WTC11 (cell line): ENCODE data around the gene STK16.

ENCODE experiments used
- KAT7 ChIP-seq: sonication (generic); formaldehyde crosslinking; IDR thresholded peaks from 2 replicates; pipeline ENCODE4 v1.8.1; 2023; ENCODE audit warnings: missing genetic modification reagents, mild to moderate bottlenecking, borderline replicate concordance
- NR3C1 ChIP-seq: sonication (generic); formaldehyde crosslinking; conservative IDR thresholded peaks from 2 replicates; pipeline ENCODE4 v1.8.1; 2023; ENCODE audit warnings: low read depth, mild to moderate bottlenecking, missing genetic modification reagents
- ZNF121 ChIP-seq: sonication (generic); formaldehyde crosslinking; IDR thresholded peaks from 2 replicates; pipeline ENCODE4 v1.8.0; 2023; ENCODE audit warnings: missing genetic modification reagents
- ZNF263 ChIP-seq: sonication (generic); formaldehyde crosslinking; IDR thresholded peaks from 2 replicates; pipeline ENCODE4 v1.8.1; 2022; ENCODE audit warnings: low read depth, mild to moderate bottlenecking, moderate library complexity, missing genetic modification reagents
- TF ChIP-seq, protein P1 (sequence below): sonication (generic); formaldehyde crosslinking; IDR thresholded peaks from 2 replicates; pipeline ENCODE4 v1.8.1; 2022; ENCODE audit warnings: missing genetic modification reagents, borderline replicate concordance
- TF ChIP-seq, protein P2 (sequence below): sonication (generic); formaldehyde crosslinking; IDR thresholded peaks from 2 replicates; pipeline ENCODE4 v1.8.0; 2023; ENCODE audit warnings: missing genetic modification reagents
- TF ChIP-seq, protein P3 (sequence below): sonication (generic); formaldehyde crosslinking; IDR thresholded peaks from 2 replicates; pipeline ENCODE4 v1.8.1; 2022; ENCODE audit warnings: mild to moderate bottlenecking, moderate library complexity, missing genetic modification reagents
- TF ChIP-seq, protein P4 (sequence below): sonication (generic); formaldehyde crosslinking; IDR thresholded peaks from 2 replicates; pipeline ENCODE4 v1.8.1; 2022; ENCODE audit warnings: low read depth, missing genetic modification reagents, borderline replicate concordance
- TF ChIP-seq, protein P5 (sequence below): fragments of 200-600 bp; IDR thresholded peaks from 2 replicates; pipeline ENCODE4 v1.8.0; 2022; ENCODE audit warnings: antibody characterized with exemption
- TF ChIP-seq, protein P6 (sequence below): sonication (generic); formaldehyde crosslinking; IDR thresholded peaks from 2 replicates; pipeline ENCODE4 v1.8.0; 2023; ENCODE audit warnings: missing genetic modification reagents, mild to moderate bottlenecking, borderline replicate concordance

DNA sequence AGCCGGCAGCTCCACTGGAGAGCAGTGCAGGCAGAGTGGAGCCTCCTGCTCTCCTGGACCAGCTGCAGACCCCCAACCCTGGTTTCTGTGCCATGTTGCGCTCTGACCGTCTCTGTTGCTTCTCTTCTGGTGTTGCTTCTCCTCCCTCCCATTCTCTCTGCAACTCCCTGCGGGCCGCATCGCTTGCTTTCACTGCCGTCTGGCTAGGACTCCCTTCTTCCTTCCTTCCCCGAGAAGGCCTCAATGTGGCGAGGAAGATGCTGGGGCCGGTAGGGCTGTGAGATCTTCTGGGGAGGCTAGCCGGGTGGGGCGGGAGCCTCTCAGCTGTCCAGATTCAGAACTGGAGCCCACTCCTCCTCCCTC lies 40.1 kb downstream of the STK16 start:
- TF ChIP-seq, protein P1, sequence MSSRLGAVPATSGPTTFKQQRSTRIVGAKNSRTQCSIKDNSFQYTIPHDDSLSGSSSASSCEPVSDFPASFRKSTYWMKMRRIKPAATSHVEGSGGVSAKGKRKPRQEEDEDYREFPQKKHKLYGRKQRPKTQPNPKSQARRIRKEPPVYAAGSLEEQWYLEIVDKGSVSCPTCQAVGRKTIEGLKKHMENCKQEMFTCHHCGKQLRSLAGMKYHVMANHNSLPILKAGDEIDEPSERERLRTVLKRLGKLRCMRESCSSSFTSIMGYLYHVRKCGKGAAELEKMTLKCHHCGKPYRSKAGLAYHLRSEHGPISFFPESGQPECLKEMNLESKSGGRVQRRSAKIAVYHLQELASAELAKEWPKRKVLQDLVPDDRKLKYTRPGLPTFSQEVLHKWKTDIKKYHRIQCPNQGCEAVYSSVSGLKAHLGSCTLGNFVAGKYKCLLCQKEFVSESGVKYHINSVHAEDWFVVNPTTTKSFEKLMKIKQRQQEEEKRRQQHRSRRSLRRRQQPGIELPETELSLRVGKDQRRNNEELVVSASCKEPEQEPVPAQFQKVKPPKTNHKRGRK (CRISPR knock-in tag) = no peak
- TF ChIP-seq ZNF263 (CRISPR knock-in tag) (no peak), ZNF121 (CRISPR knock-in tag) (no peak), KAT7 (no peak), NR3C1 (CRISPR knock-in tag) (no peak)
- TF ChIP-seq, protein P2, sequence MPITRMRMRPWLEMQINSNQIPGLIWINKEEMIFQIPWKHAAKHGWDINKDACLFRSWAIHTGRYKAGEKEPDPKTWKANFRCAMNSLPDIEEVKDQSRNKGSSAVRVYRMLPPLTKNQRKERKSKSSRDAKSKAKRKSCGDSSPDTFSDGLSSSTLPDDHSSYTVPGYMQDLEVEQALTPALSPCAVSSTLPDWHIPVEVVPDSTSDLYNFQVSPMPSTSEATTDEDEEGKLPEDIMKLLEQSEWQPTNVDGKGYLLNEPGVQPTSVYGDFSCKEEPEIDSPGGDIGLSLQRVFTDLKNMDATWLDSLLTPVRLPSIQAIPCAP = no peak
- TF ChIP-seq, protein P3, sequence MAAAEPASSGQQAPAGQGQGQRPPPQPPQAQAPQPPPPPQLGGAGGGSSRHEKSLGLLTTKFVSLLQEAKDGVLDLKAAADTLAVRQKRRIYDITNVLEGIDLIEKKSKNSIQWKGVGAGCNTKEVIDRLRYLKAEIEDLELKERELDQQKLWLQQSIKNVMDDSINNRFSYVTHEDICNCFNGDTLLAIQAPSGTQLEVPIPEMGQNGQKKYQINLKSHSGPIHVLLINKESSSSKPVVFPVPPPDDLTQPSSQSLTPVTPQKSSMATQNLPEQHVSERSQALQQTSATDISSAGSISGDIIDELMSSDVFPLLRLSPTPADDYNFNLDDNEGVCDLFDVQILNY (CRISPR knock-in tag) = no peak
- TF ChIP-seq, protein P4, sequence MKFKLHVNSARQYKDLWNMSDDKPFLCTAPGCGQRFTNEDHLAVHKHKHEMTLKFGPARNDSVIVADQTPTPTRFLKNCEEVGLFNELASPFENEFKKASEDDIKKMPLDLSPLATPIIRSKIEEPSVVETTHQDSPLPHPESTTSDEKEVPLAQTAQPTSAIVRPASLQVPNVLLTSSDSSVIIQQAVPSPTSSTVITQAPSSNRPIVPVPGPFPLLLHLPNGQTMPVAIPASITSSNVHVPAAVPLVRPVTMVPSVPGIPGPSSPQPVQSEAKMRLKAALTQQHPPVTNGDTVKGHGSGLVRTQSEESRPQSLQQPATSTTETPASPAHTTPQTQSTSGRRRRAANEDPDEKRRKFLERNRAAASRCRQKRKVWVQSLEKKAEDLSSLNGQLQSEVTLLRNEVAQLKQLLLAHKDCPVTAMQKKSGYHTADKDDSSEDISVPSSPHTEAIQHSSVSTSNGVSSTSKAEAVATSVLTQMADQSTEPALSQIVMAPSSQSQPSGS (CRISPR knock-in tag) = no peak
- TF ChIP-seq, protein P5, sequence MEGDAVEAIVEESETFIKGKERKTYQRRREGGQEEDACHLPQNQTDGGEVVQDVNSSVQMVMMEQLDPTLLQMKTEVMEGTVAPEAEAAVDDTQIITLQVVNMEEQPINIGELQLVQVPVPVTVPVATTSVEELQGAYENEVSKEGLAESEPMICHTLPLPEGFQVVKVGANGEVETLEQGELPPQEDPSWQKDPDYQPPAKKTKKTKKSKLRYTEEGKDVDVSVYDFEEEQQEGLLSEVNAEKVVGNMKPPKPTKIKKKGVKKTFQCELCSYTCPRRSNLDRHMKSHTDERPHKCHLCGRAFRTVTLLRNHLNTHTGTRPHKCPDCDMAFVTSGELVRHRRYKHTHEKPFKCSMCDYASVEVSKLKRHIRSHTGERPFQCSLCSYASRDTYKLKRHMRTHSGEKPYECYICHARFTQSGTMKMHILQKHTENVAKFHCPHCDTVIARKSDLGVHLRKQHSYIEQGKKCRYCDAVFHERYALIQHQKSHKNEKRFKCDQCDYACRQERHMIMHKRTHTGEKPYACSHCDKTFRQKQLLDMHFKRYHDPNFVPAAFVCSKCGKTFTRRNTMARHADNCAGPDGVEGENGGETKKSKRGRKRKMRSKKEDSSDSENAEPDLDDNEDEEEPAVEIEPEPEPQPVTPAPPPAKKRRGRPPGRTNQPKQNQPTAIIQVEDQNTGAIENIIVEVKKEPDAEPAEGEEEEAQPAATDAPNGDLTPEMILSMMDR = no peak
- TF ChIP-seq, protein P6, sequence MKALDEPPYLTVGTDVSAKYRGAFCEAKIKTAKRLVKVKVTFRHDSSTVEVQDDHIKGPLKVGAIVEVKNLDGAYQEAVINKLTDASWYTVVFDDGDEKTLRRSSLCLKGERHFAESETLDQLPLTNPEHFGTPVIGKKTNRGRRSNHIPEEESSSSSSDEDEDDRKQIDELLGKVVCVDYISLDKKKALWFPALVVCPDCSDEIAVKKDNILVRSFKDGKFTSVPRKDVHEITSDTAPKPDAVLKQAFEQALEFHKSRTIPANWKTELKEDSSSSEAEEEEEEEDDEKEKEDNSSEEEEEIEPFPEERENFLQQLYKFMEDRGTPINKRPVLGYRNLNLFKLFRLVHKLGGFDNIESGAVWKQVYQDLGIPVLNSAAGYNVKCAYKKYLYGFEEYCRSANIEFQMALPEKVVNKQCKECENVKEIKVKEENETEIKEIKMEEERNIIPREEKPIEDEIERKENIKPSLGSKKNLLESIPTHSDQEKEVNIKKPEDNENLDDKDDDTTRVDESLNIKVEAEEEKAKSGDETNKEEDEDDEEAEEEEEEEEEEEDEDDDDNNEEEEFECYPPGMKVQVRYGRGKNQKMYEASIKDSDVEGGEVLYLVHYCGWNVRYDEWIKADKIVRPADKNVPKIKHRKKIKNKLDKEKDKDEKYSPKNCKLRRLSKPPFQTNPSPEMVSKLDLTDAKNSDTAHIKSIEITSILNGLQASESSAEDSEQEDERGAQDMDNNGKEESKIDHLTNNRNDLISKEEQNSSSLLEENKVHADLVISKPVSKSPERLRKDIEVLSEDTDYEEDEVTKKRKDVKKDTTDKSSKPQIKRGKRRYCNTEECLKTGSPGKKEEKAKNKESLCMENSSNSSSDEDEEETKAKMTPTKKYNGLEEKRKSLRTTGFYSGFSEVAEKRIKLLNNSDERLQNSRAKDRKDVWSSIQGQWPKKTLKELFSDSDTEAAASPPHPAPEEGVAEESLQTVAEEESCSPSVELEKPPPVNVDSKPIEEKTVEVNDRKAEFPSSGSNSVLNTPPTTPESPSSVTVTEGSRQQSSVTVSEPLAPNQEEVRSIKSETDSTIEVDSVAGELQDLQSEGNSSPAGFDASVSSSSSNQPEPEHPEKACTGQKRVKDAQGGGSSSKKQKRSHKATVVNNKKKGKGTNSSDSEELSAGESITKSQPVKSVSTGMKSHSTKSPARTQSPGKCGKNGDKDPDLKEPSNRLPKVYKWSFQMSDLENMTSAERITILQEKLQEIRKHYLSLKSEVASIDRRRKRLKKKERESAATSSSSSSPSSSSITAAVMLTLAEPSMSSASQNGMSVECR = no peak
